GM23338 (cell line): ENCODE data around the gene TAPBPL.

ENCODE experiments used
- CREB1 ChIP-seq: fragments of 250-450 bp; sonication (Bioruptor Pico); IDR thresholded peaks from 2 replicates; pipeline ENCODE4 v1.5.0; 2020; ENCODE audit warnings: low read depth, mild to moderate bottlenecking, moderate library complexity
- CTCF ChIP-seq, 2 experiments: fragments of 200-600 bp in 1 of 2; sonication (generic) in 1 of 2; conservative IDR thresholded peaks; 2 replicates each; pipeline versions ENCODE4 v1.5.1 to v1.6.1; 2016 to 2017; ENCODE audit warnings: antibody characterized with exemption in 2 of 2, low read depth in 2 of 2, mild to moderate bottlenecking in 2 of 2, moderate library complexity in 1 of 2
- EZH2 ChIP-seq: fragments of 200-600 bp; sonication (generic); IDR thresholded peaks from one replicate; pipeline ENCODE4 v1.8.0; 2017; ENCODE audit warnings: antibody characterized with exemption, mild to moderate bottlenecking, low read depth; ENCODE audit not compliant: unreplicated experiment
- POLR2AphosphoS5 ChIP-seq: IDR thresholded peaks from 2 replicates; pipeline ENCODE4 v1.6.1; 2016; ENCODE audit warnings: antibody characterized with exemption, low read depth
- REST ChIP-seq: IDR thresholded peaks from one replicate; pipeline ENCODE4 v1.6.1; 2018; ENCODE audit warnings: antibody characterized with exemption; ENCODE audit not compliant: unreplicated experiment
- STAT1 ChIP-seq: IDR thresholded peaks from one replicate; pipeline ENCODE4 v1.6.1; 2016; ENCODE audit warnings: antibody characterized with exemption; ENCODE audit not compliant: unreplicated experiment

GRCh38 chr12:6469609-6470374, 17.9 kb downstream of the TAPBPL start:
- TF ChIP-seq CREB1 (CRISPR knock-in tag): no peak
- TF ChIP-seq CTCF (conservative IDR thresholded peaks at IDR 0.05; ENCODE audit: low read depth in 2 of 2): no peak
- no peak for TF ChIP-seq EZH2
- TF ChIP-seq REST: no peak
- TF ChIP-seq POLR2AphosphoS5: no peak
- no peak for TF ChIP-seq STAT1
